Chondrocyte (in vitro differentiated cells): Measurements from ENCODE around the gene SCUBE1. TPM values are rescaled to one million over a fixed set of nuclear protein-coding genes. Genes with fewer than 3 reads are reported as not detected.

Experiments used
- DNase-seq: peaks from one replicate; pipeline ENCODE4 v3.0.0; 2021; ENCODE audit warnings: mixed read lengths, low spot score
- H3K27ac Mint-ChIP-seq: one replicate; pipeline ENCODE4 v1.8.0; 2021; ENCODE audit warnings: mild to moderate bottlenecking, moderate library complexity, mixed read lengths; ENCODE audit not compliant: unreplicated experiment
- H3K27me3 Mint-ChIP-seq: 2 replicates; pipeline ENCODE4 v1.8.0; 2021; ENCODE audit warnings: low read depth, mixed read lengths
- H3K36me3 Mint-ChIP-seq: 2 replicates; pipeline ENCODE4 v1.8.0; 2021; ENCODE audit warnings: low read depth, mixed read lengths
- H3K4me1 Mint-ChIP-seq: 2 replicates; pipeline ENCODE4 v1.8.0; 2021; ENCODE audit warnings: low read depth, mild to moderate bottlenecking, mixed read lengths
- H3K4me3 Mint-ChIP-seq: one replicate; pipeline ENCODE4 v1.8.0; 2021; ENCODE audit warnings: mild to moderate bottlenecking, moderate library complexity, mixed read lengths; ENCODE audit not compliant: unreplicated experiment
- H3K9me3 Mint-ChIP-seq: 2 replicates; pipeline ENCODE4 v1.8.0; 2021; ENCODE audit warnings: low read depth, mixed read lengths
- CTCF ChIP-seq: fragments of 200-600 bp; sonication (generic); IDR thresholded peaks from 2 replicates; pipeline ENCODE4 v1.5.0; 2021; ENCODE audit warnings: antibody characterized with exemption, mild to moderate bottlenecking, moderate library complexity
- total RNA-seq: library from RNA; stranded (reverse); gene quantifications from 3 replicates; pipeline ENCODE4 v1.2.1, GENCODE V29; 2021

Gene SCUBE1
- total RNA-seq, 1 donor from 2014 or later, result 3.2 TPM

GRCh38 chr22:43244402-43244801 lies 98.8 kb downstream of the SCUBE1 start:
- Mint-ChIP-seq H3K27me3 (peaks cover 5% of the 10 kb centered on the region), H3K4me3 (no peak overlapping the region), H3K27ac (no peak overlapping the region), H3K9me3 (no peaks in the 10 kb centered on the region), H3K36me3 (no peaks in the 10 kb centered on the region), H3K4me1 (no peaks in the 10 kb centered on the region)
- DNase-seq, result no peak
- no peak for TF ChIP-seq CTCF

GRCh38 chr22:43243324-43243723 lies 99.8 kb downstream of the SCUBE1 start:
- H3K27me3 Mint-ChIP-seq, result peaks cover 5% of the 10 kb centered on the region
- TF ChIP-seq CTCF, result no peak
- DNase-seq, result no peak

GRCh38 chr22:43242627-43243026 lies 100.5 kb downstream of the SCUBE1 start:
- H3K36me3 Mint-ChIP-seq, result no peaks in the 10 kb centered on the region
- TF ChIP-seq CTCF, result no peak
- no peak overlapping the region for H3K4me3 Mint-ChIP-seq
- no peak for DNase-seq
- H3K27me3 Mint-ChIP-seq, result peaks cover 3% of the 10 kb centered on the region
- H3K9me3 Mint-ChIP-seq, result no peaks in the 10 kb centered on the region
- H3K27ac Mint-ChIP-seq, result no peak overlapping the region
- H3K4me1 Mint-ChIP-seq, result no peaks in the 10 kb centered on the region

More at GRCh38 chr22:43243324-43243723, 99.8 kb downstream of the SCUBE1 start:
- Mint-ChIP-seq H3K9me3 (no peaks in the 10 kb centered on the region), H3K27ac (no peak overlapping the region), H3K36me3 (no peaks in the 10 kb centered on the region), H3K4me1 (no peaks in the 10 kb centered on the region), H3K4me3 (no peak overlapping the region)

- no peak for DNase-seq
- H3K36me3 Mint-ChIP-seq, result no peaks in the 10 kb centered on the region
- no peak overlapping the region for H3K27ac Mint-ChIP-seq
- no peak overlapping the region for H3K4me3 Mint-ChIP-seq
- no peaks in the 10 kb centered on the region for H3K9me3 Mint-ChIP-seq
- TF ChIP-seq CTCF, result no peak
- H3K4me1 Mint-ChIP-seq, result no peaks in the 10 kb centered on the region
- H3K27me3 Mint-ChIP-seq, result peaks cover 3% of the 10 kb centered on the region
These were observed 101.3 kb downstream of the SCUBE1 start for GRCh38 chr22:43241699-43242386.

GRCh38 chr22:43241138-43241597 lies 102.0 kb downstream of the SCUBE1 start:
- H3K27me3 Mint-ChIP-seq, result peaks cover 3% of the 10 kb centered on the region

More at GRCh38 chr22:43241138-43241597, 102.0 kb downstream of the SCUBE1 start:
- DNase-seq, result no peak
- H3K27ac Mint-ChIP-seq, result no peak overlapping the region
- H3K36me3 Mint-ChIP-seq, result no peaks in the 10 kb centered on the region
- H3K9me3 Mint-ChIP-seq, result no peaks in the 10 kb centered on the region
- no peak for TF ChIP-seq CTCF
- H3K4me3 Mint-ChIP-seq, result no peak overlapping the region
- no peaks in the 10 kb centered on the region for H3K4me1 Mint-ChIP-seq
